HUES6 (cell line): ENCODE data around the gene ATOX1.
A peak's percentile ranks its signal among the peaks of the same experiment; 100 is the strongest.

Experiments
- H3K27ac ChIP-seq: 2 replicates; pipeline ENCODE4 v1.7.0; 2013; ENCODE audit warnings: low read depth, mild to moderate bottlenecking, low read length, inconsistent platforms
- H3K27me3 ChIP-seq: 2 replicates; pipeline ENCODE4 v1.6.1; 2013; ENCODE audit warnings: low read length; ENCODE audit not compliant: control insufficient read depth, insufficient read depth
- H3K36me3 ChIP-seq: 2 replicates; pipeline ENCODE4 v1.6.1; 2013; ENCODE audit warnings: low read length; ENCODE audit not compliant: control insufficient read depth, insufficient read depth
- H3K4me1 ChIP-seq: 2 replicates; pipeline ENCODE4 v1.6.1; 2013; ENCODE audit warnings: low read length; ENCODE audit not compliant: control insufficient read depth, insufficient read depth
- H3K4me3 ChIP-seq: 2 replicates; pipeline ENCODE4 v1.5.1; 2013; ENCODE audit warnings: low read depth, low read length
- H3K9ac ChIP-seq: one replicate; pipeline ENCODE4 v1.6.1; 2013; ENCODE audit warnings: mild to moderate bottlenecking, low read length
- H3K9me3 ChIP-seq: 2 replicates; pipeline ENCODE4 v1.6.1; 2013; ENCODE audit warnings: low read depth, low read length; ENCODE audit not compliant: control insufficient read depth, insufficient read depth

The ATOX1 gene

DNA sequence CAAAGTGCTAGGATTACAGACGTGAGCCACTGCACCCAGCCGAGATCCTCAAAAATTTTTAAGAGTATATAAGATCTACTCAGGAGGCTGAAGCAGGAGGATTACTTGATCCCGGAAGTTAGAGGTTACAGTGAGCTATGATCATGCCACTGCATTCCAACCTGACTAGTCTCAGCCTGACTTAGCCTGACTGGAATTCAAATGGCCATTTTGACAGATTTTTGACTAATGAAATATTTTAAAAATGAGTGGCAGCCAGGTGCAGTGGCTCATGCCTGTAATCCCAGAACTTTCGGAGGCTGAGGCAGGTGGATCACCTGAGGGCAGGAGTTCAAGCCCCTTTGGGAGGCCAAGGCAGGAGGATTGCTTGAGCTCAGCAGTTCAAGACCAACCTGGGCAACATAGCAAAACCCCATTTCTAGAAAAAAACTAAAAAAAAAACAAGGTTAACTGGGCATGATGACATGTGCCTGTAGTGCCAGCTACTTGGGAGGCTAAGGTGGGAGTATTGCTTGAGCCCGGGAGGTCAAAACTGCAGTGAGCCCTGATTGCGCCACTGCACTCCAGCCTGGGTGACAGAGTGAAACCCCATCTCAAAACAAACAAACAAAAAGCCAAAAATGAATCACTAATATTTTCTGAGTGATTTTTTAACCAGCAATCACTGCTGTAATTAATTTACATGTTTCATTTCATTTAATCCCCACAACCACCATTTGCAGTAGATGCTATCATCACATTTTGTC, 16.6 kb downstream of the ATOX1 start:
- Histone ChIP-seq H3K4me3 (no peak overlapping the region), H3K9ac (no peak overlapping the region), H3K27ac (no peak overlapping the region), H3K9me3 (no peaks in the 10 kb centered on the region), H3K4me1 (peaks cover 16% of the 10 kb centered on the region), H3K36me3 (peaks cover 23% of the 10 kb centered on the region), H3K27me3 (no peaks in the 10 kb centered on the region)

DNA sequence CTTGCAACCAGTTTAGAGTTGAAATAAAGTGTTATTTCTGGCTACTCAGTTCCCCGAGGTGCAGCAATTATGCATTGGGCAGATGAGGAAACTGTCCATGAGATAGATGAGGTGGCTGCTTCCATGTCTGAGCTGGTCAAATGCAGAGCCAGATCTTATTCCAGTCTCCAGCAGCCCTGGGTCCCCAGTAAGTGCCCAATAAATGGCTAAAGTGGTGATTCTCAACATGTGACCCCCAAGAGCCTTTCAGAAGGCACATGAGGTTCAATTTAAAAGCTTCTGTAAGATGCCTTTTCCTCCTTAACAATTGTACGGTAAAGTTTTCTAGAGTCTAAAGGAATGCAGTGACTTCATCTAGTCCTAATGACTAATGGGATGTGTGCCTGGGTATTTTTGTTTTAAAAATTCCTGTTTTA, 17.5 kb downstream of the ATOX1 start:
- Histone ChIP-seq H3K27ac (no peak overlapping the region), H3K27me3 (no peaks in the 10 kb centered on the region), H3K9me3 (no peaks in the 10 kb centered on the region), H3K4me1 (peaks cover 16% of the 10 kb centered on the region), H3K4me3 (no peak overlapping the region), H3K9ac (no peak overlapping the region), H3K36me3 (peaks cover 19% of the 10 kb centered on the region)

- no peaks in the 10 kb centered on the region for H3K9me3 ChIP-seq
- H3K36me3 ChIP-seq: peaks cover 14% of the 10 kb centered on the region
- peaks cover 16% of the 10 kb centered on the region for H3K4me1 ChIP-seq
- peak overlapping the region; percentile 68 for H3K9ac ChIP-seq
- peak overlapping the region; percentile 64; the same call in 1 of the 2 replicates for H3K27ac ChIP-seq
- no peak overlapping the region; the same call in 1 of the 2 replicates for H3K4me3 ChIP-seq
- H3K27me3 ChIP-seq: no peaks in the 10 kb centered on the region
Observed at GRCh38 chr5:151740336-151740942, 18.0 kb downstream of the ATOX1 start.

GRCh38 chr5:151739939-151740335, 18.5 kb downstream of the ATOX1 start:
- Histone ChIP-seq H3K4me3 (no peak overlapping the region; the same call in 1 of the 2 replicates), H3K27ac (peak overlapping the region; percentile 39; the same call in 1 of the 2 replicates), H3K4me1 (peaks cover 16% of the 10 kb centered on the region), H3K9ac (peak overlapping the region; percentile 68), H3K9me3 (no peaks in the 10 kb centered on the region), H3K27me3 (no peaks in the 10 kb centered on the region), H3K36me3 (peaks cover 9% of the 10 kb centered on the region)

DNA sequence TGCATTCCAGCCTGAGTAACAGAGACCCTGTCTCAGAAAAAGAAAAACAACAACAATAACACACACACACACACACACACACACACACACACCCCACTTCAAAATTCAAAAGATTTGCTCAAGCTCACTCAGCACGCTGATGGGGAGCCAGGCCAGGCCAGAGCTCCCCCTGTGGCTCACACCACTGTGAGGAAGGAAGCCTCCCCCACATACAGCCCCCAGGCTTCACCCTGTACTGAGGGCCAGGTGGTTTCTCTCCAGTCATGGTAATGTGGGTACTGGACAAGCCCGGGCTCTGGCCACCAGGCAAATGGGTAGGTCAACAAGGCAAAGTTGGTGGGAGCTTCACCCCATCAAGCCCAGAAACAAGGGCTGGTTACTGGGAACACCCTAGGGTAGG, 19.0 kb downstream of the ATOX1 start:
- H3K27me3 ChIP-seq: no peaks in the 10 kb centered on the region

GRCh38 chr5:151738125-151738848, 20.1 kb downstream of the ATOX1 start:
- Histone ChIP-seq H3K9me3 (no peaks in the 10 kb centered on the region), H3K4me3 (no peak overlapping the region), H3K27me3 (no peaks in the 10 kb centered on the region), H3K36me3 (peaks cover 2% of the 10 kb centered on the region; the same call in 1 of the 2 replicates), H3K27ac (no peak overlapping the region), H3K9ac (no peak overlapping the region), H3K4me1 (peaks cover 16% of the 10 kb centered on the region)

More for the DNA sequence above, 19.0 kb downstream of the ATOX1 start:
- H3K36me3 ChIP-seq: peaks cover 3% of the 10 kb centered on the region; the same call in 1 of the 2 replicates
- peak overlapping the region; percentile 39; the same call in 1 of the 2 replicates for H3K27ac ChIP-seq
- no peaks in the 10 kb centered on the region for H3K9me3 ChIP-seq
- peaks cover 16% of the 10 kb centered on the region for H3K4me1 ChIP-seq
- H3K4me3 ChIP-seq: no peak overlapping the region
- H3K9ac ChIP-seq: no peak overlapping the region

DNA sequence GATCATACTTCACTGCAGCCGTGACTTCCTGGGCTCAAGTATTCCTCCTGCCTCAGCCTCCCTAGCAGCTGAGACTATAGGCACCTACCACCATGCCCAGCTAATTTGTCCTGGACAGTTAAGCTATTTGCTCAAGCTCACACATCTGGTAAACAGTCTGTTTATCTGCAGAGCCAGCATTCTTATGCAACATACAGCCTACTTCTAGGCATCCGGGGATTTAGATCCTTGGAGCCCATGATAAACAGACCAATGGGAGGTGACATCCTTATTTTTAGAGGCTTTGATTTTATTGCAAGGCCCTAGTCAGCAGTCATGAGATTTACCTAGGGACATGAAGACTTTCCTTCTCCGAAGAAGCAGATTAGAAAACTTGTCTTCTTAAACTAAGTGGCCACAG, 21.0 kb downstream of the ATOX1 start:
- no peaks in the 10 kb centered on the region for H3K36me3 ChIP-seq
- H3K9ac ChIP-seq: no peak overlapping the region
- H3K27me3 ChIP-seq: no peaks in the 10 kb centered on the region
- H3K4me1 ChIP-seq: peaks cover 16% of the 10 kb centered on the region
- no peaks in the 10 kb centered on the region for H3K9me3 ChIP-seq
- H3K27ac ChIP-seq: no peak overlapping the region
- H3K4me3 ChIP-seq: no peak overlapping the region

DNA sequence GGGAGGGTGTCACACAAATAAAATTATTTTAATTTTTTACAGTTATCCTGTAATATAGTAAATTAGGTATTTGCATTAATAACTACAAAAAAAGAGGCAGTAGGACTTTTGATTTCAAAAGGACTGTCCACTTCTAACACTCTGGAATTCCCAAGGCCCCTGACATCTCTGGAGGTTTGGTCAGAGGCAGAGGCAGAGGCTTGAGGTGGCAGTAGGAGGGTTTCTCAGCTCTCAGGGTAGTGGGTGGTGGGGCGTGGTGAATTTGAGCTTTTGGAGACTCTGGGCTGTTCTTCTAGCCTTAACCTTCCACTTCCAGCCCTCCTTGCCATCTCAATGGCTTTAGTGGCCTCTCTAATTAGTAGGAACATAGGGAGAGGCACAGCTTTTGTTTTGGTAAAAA, 22.8 kb downstream of the ATOX1 start:
- H3K9ac ChIP-seq: no peak overlapping the region
- no peaks in the 10 kb centered on the region for H3K27me3 ChIP-seq
- no peak overlapping the region for H3K27ac ChIP-seq
- no peak overlapping the region for H3K4me3 ChIP-seq
- no peaks in the 10 kb centered on the region for H3K36me3 ChIP-seq
- H3K9me3 ChIP-seq: peaks cover 6% of the 10 kb centered on the region
- peaks cover 14% of the 10 kb centered on the region for H3K4me1 ChIP-seq

- Histone ChIP-seq H3K4me1 (no peaks in the 10 kb centered on the region), H3K36me3 (no peaks in the 10 kb centered on the region), H3K27me3 (no peaks in the 10 kb centered on the region), H3K9ac (no peak overlapping the region), H3K27ac (no peak overlapping the region), H3K9me3 (peaks cover 20% of the 10 kb centered on the region), H3K4me3 (no peak overlapping the region)
Observed at GRCh38 chr5:151734064-151734408, 24.4 kb downstream of the ATOX1 start.

GRCh38 chr5:151733358-151734063, 24.9 kb downstream of the ATOX1 start:
- no peaks in the 10 kb centered on the region for H3K36me3 ChIP-seq
- H3K4me1 ChIP-seq: no peaks in the 10 kb centered on the region
- H3K27ac ChIP-seq: no peak overlapping the region
- H3K4me3 ChIP-seq: no peak overlapping the region
- no peak overlapping the region for H3K9ac ChIP-seq
- H3K9me3 ChIP-seq: peaks cover 23% of the 10 kb centered on the region
- no peaks in the 10 kb centered on the region for H3K27me3 ChIP-seq
